ENCODE data around the gene ATRX. TPM values are rescaled to one million over a fixed set of nuclear protein-coding genes. Genes with fewer than 3 reads are reported as not detected.
"Not testable (repeated sequence)": the region's sequence is repeated elsewhere in the genome, so short reads cannot be mapped to it uniquely, and the experiment has no call there.

ATRX gene
- total and polyA plus RNA-seq, 3 donors from 2014 or later = 4.1 to 104 (median 84.4) TPM

- no peak overlapping the region for H3K27ac ChIP-seq
These were observed 45.6 kb downstream of the ATRX start for GRCh38 chrX:77740376-77740905.

GRCh38 chrX:77733342-77733741 lies 52.7 kb downstream of the ATRX start:
- Histone ChIP-seq H3K27me3 (no peaks in the 10 kb centered on the region), H3K36me3 (ENCODE audit: low read depth, missing control alignments) (no peaks in the 10 kb centered on the region), H3K4me3 (no peak overlapping the region), H3K27ac (no peak overlapping the region), H3K4me1 (no peaks in the 10 kb centered on the region), H3K9me3 (no peaks in the 10 kb centered on the region)
- DNase-seq = no peak
- intact Hi-C loops (cut with DNase I; ENCODE audit: low total_unique reads) = no loop called here
- TF ChIP-seq CTCF (IDR thresholded peaks at IDR 0.05) = no peak
- TF ChIP-seq POLR2A (IDR thresholded peaks at IDR 0.05) = no peak
- 97% methylated on average over 3 of the region's 3 CpGs for WGBS, 2 donors

More at GRCh38 chrX:77740376-77740905, 45.6 kb downstream of the ATRX start:
- 58 to 61% methylated on average over 3 of the region's 3 CpGs for WGBS, 2 donors
- Histone ChIP-seq H3K36me3 (ENCODE audit: low read depth, missing control alignments) (no peaks in the 10 kb centered on the region), H3K4me1 (no peaks in the 10 kb centered on the region), H3K27me3 (no peaks in the 10 kb centered on the region), H3K4me3 (no peak overlapping the region), H3K9me3 (no peaks in the 10 kb centered on the region)
- no peak for DNase-seq
- TF ChIP-seq CTCF (IDR thresholded peaks at IDR 0.05) = no peak
- TF ChIP-seq POLR2A (IDR thresholded peaks at IDR 0.05) = no peak
- intact Hi-C loops (cut with DNase I; ENCODE audit: low total_unique reads) = no loop called here

GRCh38 chrX:77731821-77732419 lies 54.1 kb downstream of the ATRX start:
- no peaks in the 10 kb centered on the region for H3K4me1 ChIP-seq
- intact Hi-C loops (cut with DNase I; ENCODE audit: low total_unique reads) = no loop called here
- no peak overlapping the region for H3K4me3 ChIP-seq
- H3K36me3 ChIP-seq (ENCODE audit: low read depth, missing control alignments) = no peaks in the 10 kb centered on the region
- DNase-seq = no peak
- no peaks in the 10 kb centered on the region for H3K9me3 ChIP-seq
- H3K27me3 ChIP-seq = no peaks in the 10 kb centered on the region
- TF ChIP-seq POLR2A (IDR thresholded peaks at IDR 0.05) = no peak
- TF ChIP-seq CTCF (IDR thresholded peaks at IDR 0.05) = no peak
- no peak overlapping the region for H3K27ac ChIP-seq
- WGBS, 2 donors = 84 to 96% methylated on average over 4 to 6 of the region's 7 CpGs

- DNase-seq; H3K4me1 ChIP-seq; H3K36me3 ChIP-seq (ENCODE audit: low read depth, missing control alignments); H3K27ac ChIP-seq; H3K27me3 ChIP-seq; H3K4me3 ChIP-seq; intact Hi-C loops (cut with DNase I; ENCODE audit: low total_unique reads); H3K9me3 ChIP-seq: not testable (repeated sequence)
- WGBS, 2 donors = 80 to 95% methylated on average over 1 to 2 of the region's 3 CpGs
These were observed 59.9 kb downstream of the ATRX start for GRCh38 chrX:77726095-77726494.

- Histone ChIP-seq H3K4me1 (no peaks in the 10 kb centered on the region), H3K27me3 (no peaks in the 10 kb centered on the region), H3K27ac (no peak overlapping the region), H3K9me3 (no peaks in the 10 kb centered on the region), H3K36me3 (ENCODE audit: low read depth, missing control alignments) (no peaks in the 10 kb centered on the region), H3K4me3 (no peak overlapping the region)
- no peak for DNase-seq
- intact Hi-C loops (cut with DNase I; ENCODE audit: low total_unique reads) = no loop called here
- WGBS, 2 donors = 83 to 93% methylated on average over 3 to 4 of the region's 4 CpGs
- TF ChIP-seq CTCF (IDR thresholded peaks at IDR 0.05) (no peak), POLR2A (IDR thresholded peaks at IDR 0.05) (no peak)
These were observed 62.3 kb downstream of the ATRX start for GRCh38 chrX:77723681-77724080.

Measured in testis (tissue), 3 donors.